B cell (primary cell): ENCODE results near the gene OSGEP. TPM values are rescaled to one million over a fixed set of nuclear protein-coding genes. Genes with fewer than 3 reads are reported as not detected.

Experiments used
- ATAC-seq: fragments of 200-7000 bp; cut with Tn5 transposase; one replicate; pipeline ENCODE4 v1.10.0; 2021; ENCODE audit warnings: low read depth, mild to moderate bottlenecking, moderate number of reproducible peaks, moderate library complexity
- CTCF ChIA-PET: fragments of 350-600 bp; sonication (Branson Sonifier 250); formaldehyde crosslinking; loops from one replicate; lab custom pipeline; 2021; ENCODE audit warnings: antibody characterized with exemption, inconsistent platforms; lab: Charles Lee
- POLR2A ChIA-PET: fragments of 350-600 bp; sonication (Branson Sonifier 250); formaldehyde crosslinking; loops from one replicate; lab custom pipeline; 2021; ENCODE audit warnings: antibody characterized with exemption; lab: Charles Lee
- DNase-seq: peaks from one replicate; pipeline ENCODE4 v3.0.0; 2013
- H2AFZ ChIP-seq: 2 replicates; pipeline ENCODE4 v1.6.1; 2012; ENCODE audit warnings: mild to moderate bottlenecking, low read depth, low read length; ENCODE audit not compliant: insufficient read depth, poor library complexity, severe bottlenecking
- H3K27ac ChIP-seq, 2 donors: 1 replicate in 1 of 2; 2 replicates in 1 of 2; pipeline ENCODE4 v1.5.1; 2012 to 2013; ENCODE audit warnings: low read length in 2 of 2, mild to moderate bottlenecking in 2 of 2, moderate library complexity in 1 of 2
- H3K27me3 ChIP-seq, 4 experiments: fragments of 200-600 bp in 1 of 4; sonication (generic) in 1 of 4; replicated peaks in 1 of 4; 1 replicate in 2 of 4; 2 replicates in 2 of 4; pipeline versions ENCODE4 v1.6.1 to v1.7.0; 2013 to 2016; ENCODE audit warnings: low read length in 3 of 4, mild to moderate bottlenecking in 2 of 4, mixed read lengths in 1 of 4, moderate library complexity in 1 of 4; ENCODE audit not compliant: insufficient read depth in 4 of 4, control insufficient read depth in 3 of 4; ENCODE audit errors: control extremely low read depth in 1 of 4
- H3K36me3 ChIP-seq, 2 experiments: replicated peaks in 1 of 2; 1 replicate in 1 of 2; 2 replicates in 1 of 2; pipeline versions ENCODE4 v1.6.1 to v1.7.1; 2013; ENCODE audit warnings: low read length in 1 of 2; ENCODE audit not compliant: insufficient read depth in 2 of 2, control insufficient read depth in 1 of 2; ENCODE audit errors: control extremely low read depth in 1 of 2, extremely low read depth in 1 of 2
- H3K4me1 ChIP-seq, 2 donors: fragments of 200-600 bp in 1 of 2; sonication (generic) in 1 of 2; 1 replicate in 1 of 2; 2 replicates in 1 of 2; pipeline versions ENCODE4 v1.5.1 to v1.6.1; 2013 to 2017; ENCODE audit warnings: low read length in 2 of 2; ENCODE audit not compliant: control insufficient read depth in 2 of 2, insufficient read depth in 2 of 2
- H3K4me2 ChIP-seq: replicated peaks from 2 replicates; pipeline ENCODE3; 2012; ENCODE audit warnings: mild to moderate bottlenecking, low read depth, low read length; ENCODE audit not compliant: poor library complexity, severe bottlenecking
- H3K4me3 ChIP-seq, 5 experiments: fragments of 200-600 bp in 1 of 5; sonication (generic) in 1 of 5; 1 replicate in 3 of 5; 2 replicates in 2 of 5; pipeline versions ENCODE4 v1.5.1 to v1.7.0; 2011 to 2016; ENCODE audit warnings: low read length in 4 of 5, mild to moderate bottlenecking in 4 of 5, low read depth in 2 of 5, control low read depth in 1 of 5, moderate library complexity in 1 of 5; ENCODE audit not compliant: insufficient read depth in 1 of 5; ENCODE audit errors: control extremely low read depth in 1 of 5, extremely low read depth in 1 of 5
- H3K79me2 ChIP-seq: fragments of 200-600 bp; sonication (generic); one replicate; pipeline ENCODE4 v1.6.0; 2016; ENCODE audit warnings: low read length; ENCODE audit not compliant: control insufficient read depth, insufficient read depth
- H3K9ac ChIP-seq: fragments of 200-600 bp; sonication (generic); 2 replicates; pipeline ENCODE4 v1.6.1; 2017; ENCODE audit warnings: mild to moderate bottlenecking, low read length, moderate library complexity
- H3K9me3 ChIP-seq, 3 donors: one replicate each; pipeline versions ENCODE4 v1.6.1 to v1.7.1; 2013; ENCODE audit warnings: low read length in 2 of 3; ENCODE audit not compliant: control insufficient read depth in 2 of 3, insufficient read depth in 1 of 3; ENCODE audit errors: control extremely low read depth in 1 of 3
- H4K20me1 ChIP-seq: 2 replicates; pipeline ENCODE4 v1.6.0; 2012; ENCODE audit warnings: mild to moderate bottlenecking, low read length; ENCODE audit not compliant: insufficient read depth, control insufficient read depth, poor library complexity, severe bottlenecking
- H3K27ac Mint-ChIP-seq: one replicate; pipeline ENCODE4 v1.8.0; 2021; ENCODE audit warnings: mixed read lengths
- H3K27me3 Mint-ChIP-seq: one replicate; pipeline ENCODE4 v1.8.0; 2021; ENCODE audit warnings: mixed read lengths
- H3K4me1 Mint-ChIP-seq: one replicate; pipeline ENCODE4 v1.8.0; 2021; ENCODE audit warnings: mixed read lengths
- H3K4me3 Mint-ChIP-seq: one replicate; pipeline ENCODE4 v1.8.0; 2021; ENCODE audit warnings: mixed read lengths
- H3K9me3 Mint-ChIP-seq: one replicate; pipeline ENCODE4 v1.8.0; 2022; ENCODE audit warnings: mixed read lengths; ENCODE audit not compliant: insufficient read depth
- EZH2 ChIP-seq: IDR thresholded peaks from 2 replicates; pipeline ENCODE4 v1.6.1; 2012; ENCODE audit warnings: borderline replicate concordance, low read depth, mild to moderate bottlenecking, moderate library complexity, low read length; ENCODE audit not compliant: insufficient read depth, poor library complexity, severe bottlenecking
- WGBS: methylation state at CpG from one replicate; pipeline ENCODE4 v1.1.5; 2013; ENCODE audit warnings: missing lambda C conversion rate; ENCODE audit not compliant: insufficient coverage; 5-methylcytosine and 5-hydroxymethylcytosine counted together
- intact Hi-C: fragments of 100-400 bp; cut with micrococcal nuclease; formaldehyde crosslinking; loops from one replicate; pipeline ENCODE4 v1.10.0; 2022
- polyA plus RNA-seq: library from polyadenylated mRNA; depleted of rRNA; stranded (reverse); fragments of >200 nt; gene quantifications from 2 replicates; pipeline ENCODE4 v1.2.3, GENCODE V29; 2012
- total RNA-seq, 2 donors: library from RNA; stranded (reverse); fragments of 120-200 nt in 1 of 2; gene quantifications; 1 replicate in 1 of 2; 2 replicates in 1 of 2; pipeline versions ENCODE4 v1.2.3 to v1.2.4, GENCODE V29; 2013 to 2022
- TF ChIP-seq, protein P1 (sequence below): fragments of 200-600 bp; IDR thresholded peaks from one replicate; pipeline ENCODE4 v1.8.0; 2022; ENCODE audit warnings: antibody characterized with exemption, mild to moderate bottlenecking

The OSGEP gene
- total and polyA plus RNA-seq, 2 donors (not counting 1 experiment from before 2014, with no cell fraction given), result 117 to 156 TPM

DNA sequence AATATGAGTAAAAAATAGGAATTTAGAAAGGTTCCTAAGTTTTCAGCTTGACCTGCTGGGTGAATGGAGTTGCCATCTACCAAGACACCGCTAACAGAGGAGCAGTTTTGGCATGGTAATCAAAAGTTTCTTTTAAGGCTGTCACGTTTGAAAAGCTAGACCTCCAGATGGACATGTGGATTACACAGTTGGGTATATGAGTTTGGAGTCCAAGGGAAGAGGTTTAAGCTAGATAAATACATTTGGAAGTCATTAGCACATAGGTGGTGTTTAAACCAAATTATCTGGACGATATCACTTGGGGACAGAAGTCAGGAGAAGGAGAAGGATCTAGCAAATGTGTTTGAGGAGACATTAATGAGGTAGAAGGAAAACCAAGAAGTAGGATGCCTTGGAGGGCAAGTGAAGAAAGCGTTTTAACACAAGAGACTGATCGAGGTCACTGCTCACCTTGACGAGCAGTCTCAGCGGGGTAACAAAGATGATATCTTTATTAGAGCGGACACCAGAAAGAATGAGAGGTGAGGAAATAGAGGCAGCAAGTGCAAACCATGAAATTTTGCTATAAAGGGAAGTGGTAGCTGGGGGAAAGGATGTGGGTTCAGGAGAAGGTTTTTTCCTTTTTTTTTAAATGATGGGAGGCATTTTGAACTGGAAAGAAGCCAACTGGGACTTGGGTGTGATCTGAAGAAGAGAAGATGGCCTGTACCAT is 32.2 kb upstream of the OSGEP start:
- H3K79me2 ChIP-seq, result no peaks in the 10 kb centered on the region
- no peaks in the 10 kb centered on the region for H3K27me3 Mint-ChIP-seq
- no peaks in the 10 kb centered on the region for H3K27me3 ChIP-seq
- whole genome bisulfite sequencing, result 50% methylated on average over 8 of the region's 8 CpGs
- POLR2A ChIA-PET, result no interaction called here
- no peak for DNase-seq
- intact Hi-C loops, result no loop called here
- no peak overlapping the region for H3K9ac ChIP-seq
- CTCF ChIA-PET, result interaction anchor here (0.6 kb wide), 1 partner anchor 113 kb away, joined by 3 read pairs; no protein-coding TSS in a partner anchor
- H3K27ac Mint-ChIP-seq, result no peak overlapping the region
- no peak for ATAC-seq
- no peaks in the 10 kb centered on the region for H3K9me3 ChIP-seq
- peaks cover 51% of the 10 kb centered on the region for H3K4me1 Mint-ChIP-seq
- H3K4me3 Mint-ChIP-seq, result no peak overlapping the region
- H4K20me1 ChIP-seq, result no peaks in the 10 kb centered on the region
- H3K4me3 ChIP-seq, result no peak overlapping the region
- no peaks in the 10 kb centered on the region for H3K9me3 Mint-ChIP-seq
- no peak overlapping the region for H3K27ac ChIP-seq
- no peaks in the 10 kb centered on the region for H3K36me3 ChIP-seq
- H2AFZ ChIP-seq, result peak overlapping the region; percentile 26
- no peak for TF ChIP-seq EZH2
- TF ChIP-seq, protein P1, sequence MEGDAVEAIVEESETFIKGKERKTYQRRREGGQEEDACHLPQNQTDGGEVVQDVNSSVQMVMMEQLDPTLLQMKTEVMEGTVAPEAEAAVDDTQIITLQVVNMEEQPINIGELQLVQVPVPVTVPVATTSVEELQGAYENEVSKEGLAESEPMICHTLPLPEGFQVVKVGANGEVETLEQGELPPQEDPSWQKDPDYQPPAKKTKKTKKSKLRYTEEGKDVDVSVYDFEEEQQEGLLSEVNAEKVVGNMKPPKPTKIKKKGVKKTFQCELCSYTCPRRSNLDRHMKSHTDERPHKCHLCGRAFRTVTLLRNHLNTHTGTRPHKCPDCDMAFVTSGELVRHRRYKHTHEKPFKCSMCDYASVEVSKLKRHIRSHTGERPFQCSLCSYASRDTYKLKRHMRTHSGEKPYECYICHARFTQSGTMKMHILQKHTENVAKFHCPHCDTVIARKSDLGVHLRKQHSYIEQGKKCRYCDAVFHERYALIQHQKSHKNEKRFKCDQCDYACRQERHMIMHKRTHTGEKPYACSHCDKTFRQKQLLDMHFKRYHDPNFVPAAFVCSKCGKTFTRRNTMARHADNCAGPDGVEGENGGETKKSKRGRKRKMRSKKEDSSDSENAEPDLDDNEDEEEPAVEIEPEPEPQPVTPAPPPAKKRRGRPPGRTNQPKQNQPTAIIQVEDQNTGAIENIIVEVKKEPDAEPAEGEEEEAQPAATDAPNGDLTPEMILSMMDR, result no peak
- H3K4me2 ChIP-seq, result peak overlapping the region; percentile 23
- H3K4me1 ChIP-seq, result peaks cover 50 to 53% of the 10 kb centered on the region in 2 donors

DNA sequence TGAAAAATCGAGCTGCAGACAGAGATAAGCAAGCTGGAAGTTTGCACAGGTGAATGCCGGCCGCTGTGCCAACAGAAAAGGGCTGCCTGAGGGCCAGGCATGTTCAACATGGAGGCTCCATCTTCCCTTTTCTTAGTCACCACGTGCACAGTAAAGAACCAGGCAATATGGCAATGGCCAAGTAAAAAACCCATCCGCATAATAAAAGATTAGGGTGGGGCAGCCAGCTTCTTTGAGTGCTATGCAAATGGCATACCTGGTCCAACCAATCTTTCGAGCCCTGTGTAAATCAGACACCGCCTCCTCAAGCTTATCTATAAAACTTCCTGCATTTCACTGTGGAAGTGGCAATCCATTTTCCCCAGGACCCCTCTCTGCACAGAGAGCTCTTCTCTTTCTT is 31.3 kb upstream of the OSGEP start:
- H3K9me3 ChIP-seq, result no peaks in the 10 kb centered on the region
- no peak overlapping the region for H2AFZ ChIP-seq
- WGBS, result 81% methylated on average over 7 of the region's 7 CpGs
- H3K27ac ChIP-seq, result no peak overlapping the region
- DNase-seq (no peak), ATAC-seq (no peak)
- POLR2A ChIA-PET, result no interaction called here
- intact Hi-C loops, result no loop called here
- peaks cover 42% of the 10 kb centered on the region for H3K4me1 Mint-ChIP-seq
- H3K27me3 Mint-ChIP-seq, result no peaks in the 10 kb centered on the region
- H4K20me1 ChIP-seq, result no peaks in the 10 kb centered on the region
- CTCF ChIA-PET, result no interaction called here
- TF ChIP-seq, protein P1, result no peak
- TF ChIP-seq EZH2, result no peak
- H3K9ac ChIP-seq, result no peak overlapping the region
- H3K4me3 ChIP-seq, result no peak overlapping the region
- peaks cover 40 to 44% of the 10 kb centered on the region in 2 donors for H3K4me1 ChIP-seq
- H3K9me3 Mint-ChIP-seq, result no peaks in the 10 kb centered on the region
- H3K36me3 ChIP-seq, result no peaks in the 10 kb centered on the region
- no peak overlapping the region for H3K27ac Mint-ChIP-seq
- peaks cover under 1% of the 10 kb centered on the region for H3K79me2 ChIP-seq
- no peaks in the 10 kb centered on the region for H3K27me3 ChIP-seq
- no peak overlapping the region for H3K4me3 Mint-ChIP-seq
- H3K4me2 ChIP-seq, result no peak overlapping the region
